Middle frontal gyrus (tissue), 1 donor: ENCODE data around the gene HES1.

Experiments
- DNase-seq: peaks from one replicate; pipeline ENCODE4 v3.0.0-alpha.2; 2015; ENCODE audit warnings: low spot score; ENCODE audit errors: extremely low spot score

Gene HES1

GRCh38 chr3:194101592-194102432 is 34.1 kb upstream of the HES1 start:
- DNase-seq: no peak

DNA sequence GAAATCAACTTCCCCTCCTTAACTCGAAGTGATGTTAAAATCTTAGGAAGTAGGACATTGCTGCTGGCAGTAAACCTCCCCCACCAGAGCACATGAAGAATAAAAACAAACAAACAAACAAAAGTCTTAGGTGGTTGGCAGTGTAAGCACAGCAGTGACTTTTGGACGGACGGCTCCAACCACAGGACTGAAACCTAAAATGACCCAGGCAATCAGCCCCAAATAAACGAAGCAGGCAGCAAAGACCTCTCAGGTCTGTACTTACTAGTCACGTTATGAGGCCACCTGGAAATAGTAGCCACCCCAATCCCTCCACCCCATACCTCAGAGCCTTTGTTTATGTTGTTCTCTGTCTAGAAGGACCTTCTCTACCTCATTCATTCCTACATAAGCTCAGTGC is 33.5 kb upstream of the HES1 start:
- no peak for DNase-seq

DNA sequence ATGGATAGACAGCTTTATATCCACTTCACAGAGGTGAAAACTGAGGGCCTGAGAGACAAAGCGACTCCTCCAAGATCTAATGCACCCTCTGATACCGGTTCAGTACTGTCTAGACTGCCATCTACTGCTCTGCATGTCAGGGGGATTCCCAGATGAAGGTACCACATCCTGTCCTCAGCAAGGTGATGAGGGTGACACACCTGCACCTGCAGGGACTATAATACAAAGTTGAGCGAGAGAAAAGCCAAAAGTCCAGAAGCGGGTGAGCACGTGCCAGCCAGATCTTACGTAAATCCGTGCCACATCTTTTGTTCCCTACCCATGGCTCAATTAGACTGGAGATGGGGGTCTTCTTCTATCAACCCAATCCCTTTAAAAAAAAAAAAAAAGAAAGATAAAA is 32.4 kb upstream of the HES1 start:
- DNase-seq: no peak

GRCh38 chr3:194103983-194104751 is 31.8 kb upstream of the HES1 start:
- DNase-seq: no peak

GRCh38 chr3:194105292-194105691 is 30.7 kb upstream of the HES1 start:
- no peak for DNase-seq

- DNase-seq: no peak
These were observed 28.8 kb upstream of the HES1 start for GRCh38 chr3:194107107-194107506.

- no peak for DNase-seq
These were observed 26.6 kb upstream of the HES1 start for GRCh38 chr3:194109192-194109863.

DNA sequence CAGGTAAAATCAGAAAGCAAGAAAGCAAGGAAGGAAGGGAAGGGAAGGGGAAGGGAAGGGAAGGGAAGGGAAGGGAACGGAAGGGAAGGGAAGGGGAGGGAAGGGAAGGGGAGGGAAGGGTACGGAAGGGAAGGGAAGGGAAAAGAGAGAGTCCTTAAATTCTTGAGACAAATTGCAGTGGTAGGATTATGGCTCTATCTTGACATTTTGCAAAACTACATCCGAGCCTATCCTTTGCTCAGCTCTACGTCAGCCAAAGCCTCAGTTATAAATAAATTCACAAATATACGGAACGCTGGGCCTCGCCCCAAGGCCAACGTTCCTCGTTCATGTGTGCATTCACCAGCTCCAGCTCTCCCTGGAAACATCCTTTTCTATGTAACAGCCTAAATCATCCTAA is 25.5 kb upstream of the HES1 start:
- no peak for DNase-seq

DNA sequence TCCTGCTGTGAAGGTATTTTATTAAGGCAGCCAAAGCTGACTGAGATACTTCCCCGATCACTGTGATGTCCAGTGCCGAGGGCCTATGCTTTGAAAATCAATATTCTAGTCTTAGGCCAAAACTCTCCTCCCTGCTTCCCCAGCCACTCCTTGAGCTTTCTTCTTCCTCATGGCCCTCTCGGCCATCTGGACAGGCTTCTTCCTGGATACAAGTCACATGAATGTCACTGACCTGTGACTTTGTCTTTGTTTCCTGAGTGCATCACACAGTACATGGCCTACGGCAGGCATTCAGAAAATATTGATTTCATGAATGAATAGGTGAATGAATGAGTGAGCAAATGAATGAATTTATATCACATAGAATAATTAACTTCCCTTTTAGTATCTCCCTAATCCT is 24.6 kb upstream of the HES1 start:
- no peak for DNase-seq

- DNase-seq: no peak
These were observed 23.5 kb upstream of the HES1 start for GRCh38 chr3:194112120-194113106.

DNA sequence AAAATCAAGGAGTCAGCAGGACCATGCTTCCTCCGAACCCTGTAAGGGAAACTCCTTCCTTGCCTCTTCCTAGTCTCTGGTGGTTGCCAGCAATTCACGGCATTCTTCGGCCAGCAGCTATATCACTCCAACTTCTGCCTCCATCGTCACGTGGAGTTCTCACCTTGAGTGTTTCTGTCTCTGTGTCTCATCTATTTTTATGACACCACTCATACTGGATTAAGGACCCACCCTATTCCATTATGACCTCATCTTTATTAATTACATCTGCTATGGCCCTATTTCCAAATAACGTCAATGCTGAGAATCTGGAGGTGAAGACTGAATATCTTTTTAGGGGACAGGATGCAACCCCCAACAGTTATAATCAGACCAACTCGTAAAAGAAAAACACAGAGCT is 21.8 kb upstream of the HES1 start:
- no peak for DNase-seq

- DNase-seq: no peak
These were observed 18.7 kb upstream of the HES1 start for GRCh38 chr3:194117104-194117845.

DNA sequence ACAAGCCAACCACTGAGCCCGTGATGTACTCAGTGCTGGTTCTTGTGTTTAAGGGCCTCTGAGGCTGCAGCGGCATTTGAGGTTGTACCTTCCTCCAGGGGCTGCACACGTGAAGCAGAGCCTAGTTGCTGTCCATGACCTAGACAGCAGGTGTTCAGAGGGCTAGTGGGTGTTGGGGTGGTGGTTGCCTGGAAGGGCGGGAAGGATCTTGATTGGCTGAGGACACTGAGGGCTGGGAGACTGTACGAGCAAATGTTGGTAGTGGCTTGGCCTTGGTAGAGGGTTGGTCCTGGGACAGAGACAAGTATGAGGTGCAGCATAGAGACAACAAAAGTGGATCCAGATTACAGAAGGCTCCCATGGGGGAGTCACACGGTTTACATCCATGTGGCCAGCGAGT is 17.0 kb upstream of the HES1 start:
- DNase-seq: no peak

DNA sequence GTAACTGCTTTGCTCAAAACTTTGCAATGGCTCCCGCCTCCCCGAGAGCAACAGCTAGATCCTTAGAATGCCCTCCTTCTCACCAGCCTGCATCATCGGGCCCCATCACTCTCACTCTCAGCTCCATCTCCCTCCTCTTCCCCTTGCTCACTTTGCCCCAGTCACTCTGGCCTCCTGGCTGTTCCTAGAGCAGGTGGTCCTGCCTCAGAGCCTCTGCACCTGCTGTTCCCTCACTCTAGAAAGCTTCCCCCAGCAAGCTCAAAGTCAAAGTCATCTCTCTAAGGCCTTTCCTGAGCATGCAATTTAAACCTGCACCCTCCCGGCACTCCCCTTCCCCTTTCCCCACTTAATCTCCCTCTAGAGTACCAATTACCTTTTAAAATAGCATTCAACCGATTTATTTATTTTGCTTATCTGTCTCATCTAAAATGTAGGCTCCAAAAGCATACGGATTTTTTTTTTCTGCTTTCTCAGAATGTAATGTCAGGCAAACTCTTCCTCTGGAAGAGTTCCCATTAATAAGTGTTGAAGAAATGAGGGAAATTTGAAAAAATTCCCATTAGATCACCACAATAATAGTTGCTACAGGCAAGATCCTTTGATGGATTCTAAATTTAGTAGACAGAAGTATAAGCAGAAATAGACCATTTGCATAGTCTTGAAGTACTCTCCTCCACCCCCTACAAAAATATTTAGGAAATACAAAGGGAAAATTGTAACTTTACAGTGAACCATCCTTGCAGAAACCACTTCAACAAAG is 15.9 kb upstream of the HES1 start:
- DNase-seq: no peak

- DNase-seq: no peak
These were observed 14.9 kb upstream of the HES1 start for GRCh38 chr3:194120789-194121770.

- no peak for DNase-seq
These were observed 13.9 kb upstream of the HES1 start for GRCh38 chr3:194121891-194122631.

- DNase-seq: no peak
These were observed 12.2 kb upstream of the HES1 start for GRCh38 chr3:194123726-194124125.

- no peak for DNase-seq
These were observed 11.8 kb upstream of the HES1 start for GRCh38 chr3:194124193-194124592.
